ENCODE data around the gene ZCCHC2.

ZCCHC2 gene

DNA sequence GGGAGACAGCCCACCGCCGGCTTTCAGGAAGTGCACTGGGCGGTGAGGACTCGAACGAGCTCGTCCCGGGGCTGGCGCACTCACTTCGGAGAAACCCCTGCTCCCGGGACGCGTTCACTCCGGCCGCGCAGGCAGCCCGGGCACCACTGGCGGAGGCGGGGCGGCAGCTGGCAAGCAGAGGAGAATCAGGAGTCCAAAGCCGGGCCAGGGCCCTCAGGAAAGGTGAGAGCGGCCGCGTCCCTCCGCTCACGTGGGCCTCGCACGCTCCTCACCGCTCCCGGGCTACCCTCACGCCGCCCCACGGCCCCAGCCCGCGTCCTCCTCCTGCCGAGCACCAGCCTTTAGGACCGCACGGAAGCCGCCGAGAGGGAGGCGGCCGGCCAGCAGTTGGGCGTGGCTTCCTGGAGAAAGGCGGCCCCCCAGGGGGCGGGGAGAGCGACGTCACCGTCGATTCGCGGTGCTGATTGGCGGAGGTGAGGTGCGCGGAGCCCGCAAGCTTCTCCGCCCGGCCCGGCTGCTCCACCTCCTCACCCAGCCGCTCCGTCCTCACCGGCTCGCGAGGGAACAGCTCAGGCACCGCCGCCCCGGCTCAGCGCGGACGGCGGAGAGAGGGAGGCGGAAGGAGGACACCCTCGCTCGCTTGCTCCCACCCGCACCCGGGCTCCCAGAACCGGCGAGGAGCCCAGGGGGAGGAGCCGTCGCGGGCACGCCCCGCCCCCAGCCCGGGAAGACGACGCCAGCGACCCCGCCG, at the start of gene ZCCHC2:
Gene ZCCHC2, plus strand, starts transcription at position 522 of the 751 bp plus-strand sequence. CDS start 400 bp downstream, outside the sequence.
- DNase-seq = peak; percentile 93

DNA sequence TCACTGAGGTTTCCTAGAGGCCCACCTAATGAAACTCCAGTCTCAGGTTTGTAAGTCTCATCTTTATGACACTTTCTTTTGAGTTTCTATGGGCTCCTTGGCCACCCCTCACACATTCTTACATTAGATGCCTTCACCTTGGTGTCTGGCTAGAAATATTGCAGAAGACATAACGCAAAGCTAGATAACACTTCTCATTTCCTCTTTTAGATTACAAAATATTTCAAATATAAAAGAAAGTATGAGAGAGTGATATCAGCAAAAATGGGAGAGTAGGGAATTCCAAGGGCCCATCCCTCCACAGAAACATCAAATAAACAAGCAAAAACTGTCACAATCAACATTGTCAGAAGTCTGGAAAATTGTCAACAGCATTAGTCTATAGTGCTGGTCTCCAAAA, 43.3 kb upstream of the ZCCHC2 start:
- DNase-seq = no peak

DNA sequence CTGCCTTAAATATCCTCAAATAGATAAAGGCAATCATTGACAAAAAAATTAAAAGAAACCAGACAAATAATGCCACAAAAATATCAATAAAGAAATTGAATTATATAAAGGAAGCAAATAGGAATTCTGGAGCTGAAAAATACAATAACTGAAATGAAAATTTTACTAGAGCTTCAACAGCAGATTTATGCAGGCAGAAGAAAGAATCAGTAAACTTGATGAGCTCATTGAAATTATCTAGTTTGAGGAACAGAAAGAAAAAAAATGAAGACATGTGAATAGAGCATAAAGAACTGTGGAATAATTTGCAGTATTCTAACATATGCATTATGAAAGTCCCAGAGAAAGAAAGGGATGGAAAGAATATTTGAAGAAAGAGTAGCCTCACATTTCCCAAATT, 41.9 kb upstream of the ZCCHC2 start:
- DNase-seq = no peak

DNA sequence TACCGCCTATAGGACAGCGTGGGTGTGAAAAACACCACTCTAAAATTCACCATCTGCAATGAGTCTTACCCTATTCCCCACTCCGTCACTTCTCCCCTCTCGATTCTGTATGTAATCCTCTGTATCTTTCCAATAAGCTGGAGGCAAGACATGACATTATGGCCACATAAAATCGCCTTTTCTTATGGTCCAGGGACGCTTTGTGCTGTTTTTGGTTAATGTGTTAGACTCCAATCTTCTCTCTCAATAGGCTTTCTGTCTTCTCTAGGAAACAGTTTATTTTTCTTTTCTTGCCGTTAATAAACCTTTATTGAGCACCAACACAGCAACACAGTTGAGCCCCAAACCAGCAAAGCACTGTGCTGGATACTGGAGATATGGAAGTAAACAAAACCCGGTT, 37.9 kb upstream of the ZCCHC2 start:
- DNase-seq = no peak

DNA sequence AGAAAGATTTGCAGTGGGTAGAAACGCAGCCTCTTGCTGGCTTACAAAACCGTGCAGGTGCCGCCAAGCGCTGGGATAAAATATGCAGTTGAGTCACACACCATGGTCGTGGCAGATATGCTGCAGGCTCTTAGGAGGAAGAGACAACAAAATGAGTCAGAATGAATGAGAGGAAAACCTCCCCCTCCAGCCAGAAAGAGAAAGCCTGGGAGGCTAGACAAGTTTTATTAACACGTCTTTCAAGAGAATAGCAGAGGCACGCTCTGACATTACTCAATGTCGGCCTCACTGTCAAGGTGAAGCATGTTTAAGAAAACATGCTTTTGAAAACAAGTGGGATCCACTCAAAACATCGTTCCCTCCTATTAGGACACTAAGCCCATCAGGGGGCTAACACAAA, 37.1 kb upstream of the ZCCHC2 start:
- DNase-seq = peak; percentile 22

DNA sequence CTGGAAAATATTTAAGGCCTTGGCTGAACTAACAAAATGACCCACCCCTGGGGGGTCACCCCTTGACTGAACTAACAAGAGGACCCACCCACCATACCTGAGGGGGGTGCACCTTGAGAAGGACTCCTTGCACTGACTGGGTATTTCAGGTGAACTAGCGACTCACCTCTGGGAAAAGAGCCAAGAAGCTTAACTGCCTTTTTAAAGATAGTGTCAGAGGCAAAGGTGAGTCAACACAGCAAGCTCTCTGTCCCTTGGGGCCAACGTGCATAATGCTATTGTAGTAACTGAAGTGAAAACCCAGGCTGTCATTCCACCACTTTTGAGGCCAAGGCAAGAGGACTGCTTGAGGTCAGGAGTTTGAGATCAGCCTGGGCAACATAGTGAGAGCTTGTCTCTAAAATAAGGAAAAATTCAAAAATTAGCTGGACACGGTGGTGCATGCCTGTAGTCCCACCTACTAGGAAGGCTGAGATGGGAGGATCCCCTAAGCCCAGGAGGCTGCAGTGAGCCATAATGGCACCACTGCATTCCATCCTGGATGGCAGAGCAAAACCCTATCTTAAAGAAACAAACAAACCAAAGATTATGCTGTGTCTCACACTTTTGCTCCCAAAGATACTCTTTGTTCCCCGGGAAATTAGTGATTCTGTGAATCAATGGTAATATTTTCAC, 36.4 kb upstream of the ZCCHC2 start:
- no peak for DNase-seq

DNA sequence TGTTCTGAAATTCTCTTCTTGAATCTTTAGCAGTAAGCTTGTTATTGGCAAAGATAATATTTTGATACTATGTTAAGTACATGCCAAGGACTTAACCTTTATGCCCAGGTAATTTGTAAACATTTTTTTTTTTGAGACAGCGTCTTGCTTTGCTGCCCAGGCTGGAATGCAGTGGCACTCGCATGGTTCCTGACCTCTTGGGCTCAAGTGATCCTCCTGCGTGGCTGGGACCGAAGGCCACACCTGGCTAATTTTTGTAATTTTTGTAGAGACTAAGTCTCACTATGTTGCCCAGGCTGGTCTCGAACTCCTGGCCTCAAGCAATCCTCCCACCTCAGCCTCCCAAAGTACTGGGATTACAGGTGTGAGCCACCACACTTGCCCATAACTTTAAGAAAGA, 35.7 kb upstream of the ZCCHC2 start:
- no peak for DNase-seq

DNA sequence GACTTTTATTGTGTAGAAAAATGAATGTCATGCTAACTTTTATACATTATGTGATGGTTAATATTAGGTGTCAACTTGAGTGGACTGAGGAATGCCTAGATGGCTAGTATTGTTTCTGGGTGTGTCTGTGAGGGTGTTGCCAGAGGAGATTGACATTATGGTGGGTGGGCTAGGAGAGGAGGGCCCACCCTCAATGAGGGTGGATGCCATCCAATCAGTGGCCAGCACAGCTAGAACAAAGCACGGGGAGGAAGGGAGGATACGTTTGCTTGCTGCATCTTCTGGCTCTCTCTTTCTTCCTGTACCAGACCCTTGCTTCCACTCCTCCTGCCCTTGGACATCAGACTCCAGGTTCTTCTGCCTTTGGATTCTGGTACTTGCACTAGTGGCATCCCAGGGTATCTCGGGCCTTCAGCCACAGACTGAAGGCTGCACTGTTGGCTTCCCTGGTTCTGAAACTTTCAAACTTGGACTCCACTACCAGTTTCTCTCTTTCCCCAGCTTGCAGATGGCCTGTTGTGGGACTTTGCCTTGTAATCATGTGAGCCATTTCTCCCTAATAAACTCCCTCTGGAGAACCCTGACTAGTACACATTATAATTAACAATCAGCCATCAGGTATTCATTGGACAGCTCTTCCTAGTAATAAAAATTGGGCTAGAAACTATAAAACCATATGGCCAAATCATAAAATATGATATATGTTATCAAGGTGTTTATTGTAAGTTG, 31.7 kb upstream of the ZCCHC2 start:
- DNase-seq = no peak

DNA sequence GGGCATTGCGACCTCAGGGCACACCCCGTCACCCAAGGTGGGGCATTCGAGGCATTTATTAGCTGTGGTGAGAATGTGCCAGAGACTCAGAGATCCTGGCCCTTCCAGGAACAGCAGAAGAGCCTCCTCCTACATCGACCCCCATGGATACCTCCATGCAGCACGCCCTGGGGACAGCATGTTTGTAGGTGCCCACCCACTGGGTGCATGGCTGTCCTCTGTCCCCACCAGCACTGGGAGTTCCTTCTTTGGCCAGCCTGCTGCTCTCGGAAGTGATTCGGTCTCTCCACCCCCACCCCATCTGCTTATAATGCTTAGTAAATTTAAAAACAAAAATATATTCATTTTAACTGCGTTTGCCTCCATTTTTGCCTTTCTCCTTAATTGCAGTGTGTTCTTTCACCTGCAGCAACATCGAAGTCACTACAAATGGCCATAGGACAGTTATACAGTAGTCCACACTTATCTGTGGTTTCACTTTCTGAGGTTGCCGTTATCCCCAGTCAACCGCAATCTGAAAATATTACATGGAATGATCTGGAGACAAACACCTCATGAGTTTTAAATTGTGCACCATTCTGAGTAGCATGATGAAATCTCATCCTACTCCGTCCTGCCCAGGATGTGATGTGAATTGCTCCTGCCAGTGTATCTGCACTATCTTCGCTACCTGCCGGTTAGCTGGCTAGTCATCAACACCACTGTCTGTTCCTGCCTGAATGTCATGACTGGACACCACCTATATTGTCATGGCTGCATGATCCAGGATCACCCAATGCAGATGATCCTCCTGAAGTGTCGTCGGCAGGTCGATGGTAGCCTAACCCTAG, 29.6 kb upstream of the ZCCHC2 start:
- no peak for DNase-seq

DNA sequence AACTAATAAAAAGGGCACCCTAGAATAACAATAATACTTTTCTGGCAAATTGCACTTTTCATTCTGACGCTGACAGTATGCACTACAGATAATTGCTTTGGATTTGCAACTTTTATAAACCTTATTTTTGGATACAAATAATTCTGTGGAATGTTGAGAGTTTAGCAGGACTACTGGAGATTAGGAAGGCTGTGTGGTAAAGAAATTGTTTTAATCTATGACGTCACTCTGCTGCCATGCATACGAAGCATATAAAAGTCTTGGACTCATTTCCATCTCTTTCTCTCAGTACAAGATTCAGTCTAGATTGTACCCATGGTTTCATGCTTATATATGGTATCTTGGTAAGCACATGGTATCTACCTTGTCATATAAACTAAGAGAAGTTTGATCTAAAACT, 28.1 kb upstream of the ZCCHC2 start:
- no peak for DNase-seq

DNA sequence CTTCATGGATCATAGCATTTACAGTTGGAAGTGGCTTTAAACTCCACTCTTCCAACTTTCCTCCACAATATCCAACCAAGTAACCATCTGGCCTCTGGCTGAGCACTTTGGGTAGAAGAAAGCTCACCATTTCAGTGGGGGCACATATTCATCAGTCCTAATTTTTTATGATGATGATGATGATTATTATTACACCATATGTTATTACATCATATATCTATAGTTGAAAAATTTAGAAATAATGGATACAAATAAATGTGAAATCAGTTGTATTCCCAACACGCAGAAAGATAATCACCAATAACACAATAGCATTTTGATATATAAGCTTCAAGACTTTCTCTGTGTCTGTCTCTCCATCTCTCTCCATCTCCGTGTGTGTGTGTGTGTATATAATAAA, 26.6 kb upstream of the ZCCHC2 start:
- no peak for DNase-seq

DNA sequence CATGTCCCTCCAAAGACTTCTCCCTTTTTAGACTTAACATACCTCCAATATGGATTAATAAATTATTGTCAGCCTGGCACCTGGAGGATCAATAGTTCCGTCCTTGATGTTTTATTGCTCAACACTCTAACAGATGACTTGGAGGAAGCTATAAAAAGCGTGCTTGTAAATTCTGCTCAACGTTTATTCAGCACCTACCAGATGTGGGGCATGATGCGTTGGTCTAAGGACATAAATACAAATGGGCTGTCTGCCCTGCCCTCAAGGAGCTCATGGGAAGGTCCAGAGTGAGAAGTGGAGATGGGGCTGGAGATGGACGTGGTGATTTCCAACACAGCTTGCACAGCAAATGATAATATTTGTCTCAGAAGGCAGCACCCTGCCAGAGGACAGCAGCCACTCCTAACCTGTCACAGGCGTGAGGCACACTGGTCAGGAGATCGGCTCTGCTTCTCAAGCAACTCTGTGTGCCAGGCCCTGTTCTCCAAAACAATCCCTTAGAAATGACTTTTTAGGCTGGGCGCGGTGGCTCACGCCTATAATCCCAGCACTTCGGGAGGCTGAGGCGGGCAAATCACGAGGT, 25.5 kb upstream of the ZCCHC2 start:
- no peak for DNase-seq

DNA sequence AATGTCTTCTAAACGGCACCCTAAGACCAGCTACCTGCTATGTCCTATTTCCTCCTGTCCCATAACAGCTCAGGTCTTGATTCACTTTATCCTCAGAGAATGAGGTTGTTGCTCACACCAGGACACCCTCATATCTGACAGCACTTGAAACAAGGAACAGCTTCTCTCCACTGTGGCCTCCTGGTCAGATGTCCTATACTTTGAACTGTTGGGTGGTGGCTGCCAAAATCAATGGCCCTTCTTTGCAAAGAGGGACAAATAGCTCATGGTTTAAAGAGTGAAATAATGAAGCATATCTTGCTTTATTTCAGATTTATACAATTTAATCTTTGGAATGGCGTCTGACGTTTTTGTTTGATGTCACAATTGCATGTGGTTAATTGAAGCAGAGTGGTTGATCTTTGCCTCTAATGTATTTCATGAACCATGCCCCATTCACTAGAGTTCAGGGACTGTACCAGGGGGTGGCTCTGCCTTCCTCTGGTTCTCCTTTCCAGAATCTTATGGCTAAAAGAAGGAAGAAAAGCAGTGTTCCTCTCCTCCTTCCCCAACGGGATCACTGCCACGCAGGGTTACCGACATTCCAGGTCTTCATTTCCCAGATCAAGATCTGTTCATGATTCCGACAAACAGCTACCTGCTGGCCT, 24.1 kb upstream of the ZCCHC2 start:
- no peak for DNase-seq

DNA sequence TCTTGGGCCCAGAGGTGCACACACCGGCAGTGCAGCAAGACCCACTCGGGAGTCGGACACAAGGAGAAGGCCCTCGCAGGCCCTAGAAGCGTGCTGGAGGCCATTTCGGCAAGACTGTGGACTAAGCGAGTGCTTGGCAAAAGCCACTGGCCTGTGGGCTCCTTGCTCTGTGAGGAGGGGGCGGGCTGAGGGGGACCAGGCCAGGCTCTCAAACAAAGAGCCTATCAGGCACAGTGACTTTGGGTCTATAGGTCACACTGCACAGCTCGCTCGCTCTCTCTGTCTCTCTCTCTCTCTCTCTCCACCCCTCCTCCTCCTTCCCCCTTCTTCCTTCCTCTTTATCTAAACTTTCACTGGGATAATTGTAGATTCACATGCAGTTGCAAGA, 23.6 kb upstream of the ZCCHC2 start:
- DNase-seq = no peak

DNA sequence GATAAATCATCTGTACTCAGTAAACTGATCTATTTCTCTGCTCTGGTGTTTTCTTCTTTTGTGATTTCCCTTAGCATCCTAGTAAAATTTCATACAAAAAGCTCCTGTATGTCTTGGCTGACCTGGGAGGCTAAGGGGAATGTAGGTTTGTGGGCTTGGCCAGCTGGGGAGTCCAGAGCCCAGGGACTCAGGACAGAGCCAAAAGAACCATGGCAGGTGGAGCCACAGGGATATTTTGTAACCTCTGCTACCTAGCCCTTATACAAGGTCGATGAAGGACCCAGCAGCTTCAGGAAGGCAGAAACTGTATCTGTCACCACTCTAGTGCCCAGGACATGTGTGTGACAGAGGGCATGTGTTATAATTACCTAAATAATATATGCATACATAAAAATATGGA, 22.7 kb upstream of the ZCCHC2 start:
- no peak for DNase-seq

DNA sequence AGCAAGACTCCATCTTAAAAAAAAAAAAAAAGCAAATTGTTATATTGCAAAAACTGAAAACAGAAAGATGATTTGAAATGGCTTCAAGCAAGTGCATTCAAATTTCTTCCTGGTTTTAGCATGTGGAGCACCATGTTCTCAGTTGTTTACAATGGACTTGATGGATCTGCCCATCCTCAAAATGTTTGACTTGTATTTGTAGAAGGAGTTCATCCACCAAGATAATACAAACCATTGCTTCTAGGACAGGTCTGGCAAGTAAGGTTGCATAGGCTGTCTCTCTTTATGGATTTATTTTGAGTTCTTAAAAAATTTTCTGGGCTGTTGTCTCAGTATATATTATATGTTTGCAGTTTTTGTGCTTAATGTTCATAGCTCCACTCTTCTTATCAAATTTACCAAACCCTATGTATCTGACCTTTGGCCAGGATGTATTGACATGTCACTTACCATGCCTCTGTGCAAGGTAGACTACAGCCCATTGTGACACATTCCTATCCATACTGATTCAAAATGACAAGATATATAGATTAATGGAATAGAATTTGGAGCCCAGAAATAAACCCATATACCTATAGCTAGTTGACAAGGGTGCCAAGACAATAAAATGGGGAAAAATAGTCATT, 21.7 kb upstream of the ZCCHC2 start:
- no peak for DNase-seq

DNA sequence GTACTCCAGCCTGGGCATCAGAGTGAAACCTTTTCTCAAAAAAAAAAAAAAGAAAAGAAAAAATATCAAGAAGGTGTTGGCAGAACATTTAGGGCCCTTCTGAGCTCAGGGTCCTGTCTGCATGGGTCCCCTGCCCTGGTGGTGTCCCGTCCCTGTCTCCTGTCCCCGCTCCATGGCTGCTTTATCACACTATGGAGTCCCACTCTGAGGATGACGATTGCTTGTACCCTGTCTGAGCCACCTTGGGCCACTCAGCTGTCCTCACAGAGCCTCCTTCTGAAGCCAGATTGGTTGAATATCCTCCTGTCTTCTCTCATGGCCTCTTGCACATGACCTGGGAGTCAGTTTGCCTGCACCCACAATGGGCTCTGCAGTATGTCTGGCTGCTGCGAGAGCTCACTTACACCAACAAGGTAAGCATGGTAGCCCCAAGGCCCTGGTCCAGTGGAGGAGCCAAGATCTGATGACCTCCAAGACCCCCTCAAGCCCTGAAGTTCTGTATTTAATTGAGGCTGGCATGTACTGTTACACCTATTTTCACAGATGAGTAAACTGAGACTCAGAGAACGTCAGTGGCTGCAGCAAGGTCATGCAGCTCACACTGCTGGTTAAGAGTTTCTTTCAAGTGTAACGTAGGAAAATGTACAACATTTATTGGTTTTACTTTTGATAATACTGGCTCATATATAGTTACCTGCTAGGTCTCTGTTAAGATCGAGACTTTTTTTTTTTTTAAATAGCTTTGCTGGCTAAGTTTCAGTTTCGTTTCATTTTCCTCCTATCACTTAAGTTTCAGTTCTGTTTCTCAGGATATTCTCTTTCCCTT, 16.9 kb upstream of the ZCCHC2 start:
- DNase-seq = no peak

DNA sequence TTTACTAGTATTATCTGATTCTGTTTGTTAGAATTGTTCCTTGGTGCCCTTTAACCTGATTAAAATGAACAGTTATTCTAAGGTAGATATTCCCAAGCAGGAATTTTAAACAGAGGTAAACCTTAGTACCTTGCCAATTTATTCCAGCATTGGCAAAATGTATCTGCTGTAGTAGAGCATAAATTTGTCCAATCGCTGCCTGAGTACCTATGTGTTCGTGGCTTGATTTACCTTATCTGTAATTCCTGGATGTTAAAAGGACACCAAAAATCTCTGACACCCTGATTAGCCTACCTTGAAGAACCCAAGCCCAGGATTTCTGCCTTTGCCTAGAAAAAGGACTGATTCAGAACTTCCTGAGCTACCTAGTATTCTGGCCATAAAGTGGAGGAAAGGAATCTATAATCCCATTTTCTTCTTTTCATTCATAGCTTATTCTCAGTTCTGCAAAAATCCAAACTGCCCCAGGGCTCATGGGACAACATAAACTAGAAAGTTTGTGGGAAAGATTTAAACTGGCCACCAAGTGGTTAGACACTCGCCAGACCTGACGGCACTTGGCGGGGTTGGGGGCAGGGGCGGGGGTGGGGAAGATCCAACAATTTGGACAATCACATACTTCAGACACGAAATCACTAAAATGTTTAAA, 16.2 kb upstream of the ZCCHC2 start:
- DNase-seq = no peak

DNA sequence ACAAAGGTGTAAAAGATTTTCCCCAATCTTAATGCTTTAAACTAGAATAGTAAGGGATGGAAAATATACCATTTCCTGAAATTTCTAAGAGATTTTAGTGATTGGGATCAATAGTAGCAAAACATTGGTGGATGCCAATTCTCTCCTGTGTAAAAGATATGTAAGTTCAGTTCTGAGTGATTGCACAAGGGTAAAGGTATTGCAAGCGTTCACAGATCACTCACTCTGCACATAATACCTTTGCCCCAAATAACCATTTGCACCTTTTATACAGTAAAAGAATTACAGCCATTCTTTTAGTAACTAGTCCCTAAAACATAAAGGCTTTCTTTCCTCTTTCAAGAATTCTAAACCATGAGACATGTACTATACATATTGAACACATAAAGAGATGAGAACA, 13.0 kb upstream of the ZCCHC2 start:
- no peak for DNase-seq

DNA sequence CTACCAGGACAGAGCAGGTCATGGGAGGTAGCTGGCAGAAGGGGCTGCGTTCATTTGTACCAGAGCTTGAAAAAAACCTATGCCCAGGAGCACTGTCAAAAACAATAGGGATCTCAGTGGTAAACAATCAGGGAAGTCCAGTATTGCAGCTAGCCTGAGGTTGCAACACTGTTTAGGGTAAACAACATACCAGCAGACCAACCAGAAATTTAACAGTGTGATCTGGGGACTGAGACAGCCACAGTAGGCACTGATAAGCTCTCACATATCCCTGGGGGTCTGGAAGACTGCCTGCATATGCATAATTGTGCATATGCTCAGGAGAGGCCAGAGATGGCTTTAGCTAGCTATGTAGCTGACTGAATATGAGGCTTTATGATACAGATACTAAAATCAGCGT, 12.0 kb upstream of the ZCCHC2 start:
- no peak for DNase-seq
